B cell (primary cell): ENCODE measurements around the gene LAMA3. TPM values are rescaled to one million over a fixed set of nuclear protein-coding genes. Genes with fewer than 3 reads are reported as not detected.

Experiments used
- ATAC-seq: fragments of 200-7000 bp; cut with Tn5 transposase; one replicate; pipeline ENCODE4 v1.10.0; 2021; ENCODE audit warnings: low read depth, mild to moderate bottlenecking, moderate number of reproducible peaks, moderate library complexity
- CTCF ChIA-PET: fragments of 350-600 bp; sonication (Branson Sonifier 250); formaldehyde crosslinking; loops from one replicate; lab custom pipeline; 2021; ENCODE audit warnings: antibody characterized with exemption, inconsistent platforms; lab: Charles Lee
- POLR2A ChIA-PET: fragments of 350-600 bp; sonication (Branson Sonifier 250); formaldehyde crosslinking; loops from one replicate; lab custom pipeline; 2021; ENCODE audit warnings: antibody characterized with exemption; lab: Charles Lee
- DNase-seq: peaks from one replicate; pipeline ENCODE4 v3.0.0; 2013
- H2AFZ ChIP-seq: 2 replicates; pipeline ENCODE4 v1.6.1; 2012; ENCODE audit warnings: mild to moderate bottlenecking, low read depth, low read length; ENCODE audit not compliant: insufficient read depth, poor library complexity, severe bottlenecking
- H3K27ac ChIP-seq, 2 donors: 1 replicate in 1 of 2; 2 replicates in 1 of 2; pipeline ENCODE4 v1.5.1; 2012 to 2013; ENCODE audit warnings: low read length in 2 of 2, mild to moderate bottlenecking in 2 of 2, moderate library complexity in 1 of 2
- H3K27me3 ChIP-seq, 4 experiments: fragments of 200-600 bp in 1 of 4; sonication (generic) in 1 of 4; replicated peaks in 1 of 4; 1 replicate in 2 of 4; 2 replicates in 2 of 4; pipeline versions ENCODE4 v1.6.1 to v1.7.0; 2013 to 2016; ENCODE audit warnings: low read length in 3 of 4, mild to moderate bottlenecking in 2 of 4, mixed read lengths in 1 of 4, moderate library complexity in 1 of 4; ENCODE audit not compliant: insufficient read depth in 4 of 4, control insufficient read depth in 3 of 4; ENCODE audit errors: control extremely low read depth in 1 of 4
- H3K36me3 ChIP-seq, 2 experiments: replicated peaks in 1 of 2; 1 replicate in 1 of 2; 2 replicates in 1 of 2; pipeline versions ENCODE4 v1.6.1 to v1.7.1; 2013; ENCODE audit warnings: low read length in 1 of 2; ENCODE audit not compliant: insufficient read depth in 2 of 2, control insufficient read depth in 1 of 2; ENCODE audit errors: control extremely low read depth in 1 of 2, extremely low read depth in 1 of 2
- H3K4me1 ChIP-seq, 2 donors: fragments of 200-600 bp in 1 of 2; sonication (generic) in 1 of 2; 1 replicate in 1 of 2; 2 replicates in 1 of 2; pipeline versions ENCODE4 v1.5.1 to v1.6.1; 2013 to 2017; ENCODE audit warnings: low read length in 2 of 2; ENCODE audit not compliant: control insufficient read depth in 2 of 2, insufficient read depth in 2 of 2
- H3K4me2 ChIP-seq: replicated peaks from 2 replicates; pipeline ENCODE3; 2012; ENCODE audit warnings: mild to moderate bottlenecking, low read depth, low read length; ENCODE audit not compliant: poor library complexity, severe bottlenecking
- H3K4me3 ChIP-seq, 5 experiments: fragments of 200-600 bp in 1 of 5; sonication (generic) in 1 of 5; 1 replicate in 3 of 5; 2 replicates in 2 of 5; pipeline versions ENCODE4 v1.5.1 to v1.7.0; 2011 to 2016; ENCODE audit warnings: low read length in 4 of 5, mild to moderate bottlenecking in 4 of 5, low read depth in 2 of 5, control low read depth in 1 of 5, moderate library complexity in 1 of 5; ENCODE audit not compliant: insufficient read depth in 1 of 5; ENCODE audit errors: control extremely low read depth in 1 of 5, extremely low read depth in 1 of 5
- H3K79me2 ChIP-seq: fragments of 200-600 bp; sonication (generic); one replicate; pipeline ENCODE4 v1.6.0; 2016; ENCODE audit warnings: low read length; ENCODE audit not compliant: control insufficient read depth, insufficient read depth
- H3K9ac ChIP-seq: fragments of 200-600 bp; sonication (generic); 2 replicates; pipeline ENCODE4 v1.6.1; 2017; ENCODE audit warnings: mild to moderate bottlenecking, low read length, moderate library complexity
- H3K9me3 ChIP-seq, 3 donors: one replicate each; pipeline versions ENCODE4 v1.6.1 to v1.7.1; 2013; ENCODE audit warnings: low read length in 2 of 3; ENCODE audit not compliant: control insufficient read depth in 2 of 3, insufficient read depth in 1 of 3; ENCODE audit errors: control extremely low read depth in 1 of 3
- H4K20me1 ChIP-seq: 2 replicates; pipeline ENCODE4 v1.6.0; 2012; ENCODE audit warnings: mild to moderate bottlenecking, low read length; ENCODE audit not compliant: insufficient read depth, control insufficient read depth, poor library complexity, severe bottlenecking
- H3K27ac Mint-ChIP-seq: one replicate; pipeline ENCODE4 v1.8.0; 2021; ENCODE audit warnings: mixed read lengths
- H3K27me3 Mint-ChIP-seq: one replicate; pipeline ENCODE4 v1.8.0; 2021; ENCODE audit warnings: mixed read lengths
- H3K4me1 Mint-ChIP-seq: one replicate; pipeline ENCODE4 v1.8.0; 2021; ENCODE audit warnings: mixed read lengths
- H3K4me3 Mint-ChIP-seq: one replicate; pipeline ENCODE4 v1.8.0; 2021; ENCODE audit warnings: mixed read lengths
- H3K9me3 Mint-ChIP-seq: one replicate; pipeline ENCODE4 v1.8.0; 2022; ENCODE audit warnings: mixed read lengths; ENCODE audit not compliant: insufficient read depth
- EZH2 ChIP-seq: IDR thresholded peaks from 2 replicates; pipeline ENCODE4 v1.6.1; 2012; ENCODE audit warnings: borderline replicate concordance, low read depth, mild to moderate bottlenecking, moderate library complexity, low read length; ENCODE audit not compliant: insufficient read depth, poor library complexity, severe bottlenecking
- WGBS: methylation state at CpG from one replicate; pipeline ENCODE4 v1.1.5; 2013; ENCODE audit warnings: missing lambda C conversion rate; ENCODE audit not compliant: insufficient coverage; 5-methylcytosine and 5-hydroxymethylcytosine counted together
- intact Hi-C: fragments of 100-400 bp; cut with micrococcal nuclease; formaldehyde crosslinking; loops from one replicate; pipeline ENCODE4 v1.10.0; 2022
- polyA plus RNA-seq: library from polyadenylated mRNA; depleted of rRNA; stranded (reverse); fragments of >200 nt; gene quantifications from 2 replicates; pipeline ENCODE4 v1.2.3, GENCODE V29; 2012
- total RNA-seq, 2 donors: library from RNA; stranded (reverse); fragments of 120-200 nt in 1 of 2; gene quantifications; 1 replicate in 1 of 2; 2 replicates in 1 of 2; pipeline versions ENCODE4 v1.2.3 to v1.2.4, GENCODE V29; 2013 to 2022
- TF ChIP-seq, protein P1 (sequence below): fragments of 200-600 bp; IDR thresholded peaks from one replicate; pipeline ENCODE4 v1.8.0; 2022; ENCODE audit warnings: antibody characterized with exemption, mild to moderate bottlenecking

The LAMA3 gene
- total and polyA plus RNA-seq, 2 donors (not counting 1 experiment from before 2014, with no cell fraction given): 0.03 to 0.32 TPM

DNA sequence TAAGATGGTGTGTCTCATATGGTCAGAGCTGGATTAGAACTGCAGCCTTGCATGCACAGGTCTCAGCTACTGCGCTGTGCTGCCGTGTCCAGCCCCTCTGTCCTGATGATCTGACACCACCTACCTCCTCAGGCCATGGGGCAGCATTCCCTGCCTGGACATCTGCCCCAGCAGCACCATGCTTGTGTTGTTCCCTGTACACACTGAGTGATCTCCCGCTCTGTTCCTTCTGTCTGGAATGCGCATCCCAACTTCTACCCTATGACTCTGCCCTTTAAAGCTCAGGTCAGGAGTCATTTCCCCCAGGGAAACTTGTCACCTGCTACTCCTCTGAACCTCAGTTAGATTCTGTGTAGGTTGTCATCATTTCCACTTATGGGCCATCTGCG, 167.9 kb downstream of the LAMA3 start:
- ATAC-seq (no peak), DNase-seq (no peak)
- H3K79me2 ChIP-seq: no peaks in the 10 kb centered on the region
- POLR2A ChIA-PET: no interaction called here
- H3K4me3 ChIP-seq: no peak overlapping the region
- 100% methylated on average over 4 of the region's 5 CpGs for WGBS
- no peaks in the 10 kb centered on the region for H4K20me1 ChIP-seq
- no peak overlapping the region for H3K4me3 Mint-ChIP-seq
- no peak overlapping the region for H3K4me2 ChIP-seq
- no peak overlapping the region for H2AFZ ChIP-seq
- no peak overlapping the region for H3K9ac ChIP-seq
- intact Hi-C loops: no loop called here
- H3K9me3 Mint-ChIP-seq: no peaks in the 10 kb centered on the region
- no peaks in the 10 kb centered on the region for H3K9me3 ChIP-seq
- TF ChIP-seq, protein P1, sequence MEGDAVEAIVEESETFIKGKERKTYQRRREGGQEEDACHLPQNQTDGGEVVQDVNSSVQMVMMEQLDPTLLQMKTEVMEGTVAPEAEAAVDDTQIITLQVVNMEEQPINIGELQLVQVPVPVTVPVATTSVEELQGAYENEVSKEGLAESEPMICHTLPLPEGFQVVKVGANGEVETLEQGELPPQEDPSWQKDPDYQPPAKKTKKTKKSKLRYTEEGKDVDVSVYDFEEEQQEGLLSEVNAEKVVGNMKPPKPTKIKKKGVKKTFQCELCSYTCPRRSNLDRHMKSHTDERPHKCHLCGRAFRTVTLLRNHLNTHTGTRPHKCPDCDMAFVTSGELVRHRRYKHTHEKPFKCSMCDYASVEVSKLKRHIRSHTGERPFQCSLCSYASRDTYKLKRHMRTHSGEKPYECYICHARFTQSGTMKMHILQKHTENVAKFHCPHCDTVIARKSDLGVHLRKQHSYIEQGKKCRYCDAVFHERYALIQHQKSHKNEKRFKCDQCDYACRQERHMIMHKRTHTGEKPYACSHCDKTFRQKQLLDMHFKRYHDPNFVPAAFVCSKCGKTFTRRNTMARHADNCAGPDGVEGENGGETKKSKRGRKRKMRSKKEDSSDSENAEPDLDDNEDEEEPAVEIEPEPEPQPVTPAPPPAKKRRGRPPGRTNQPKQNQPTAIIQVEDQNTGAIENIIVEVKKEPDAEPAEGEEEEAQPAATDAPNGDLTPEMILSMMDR: no peak
- no peak for TF ChIP-seq EZH2
- no peaks in the 10 kb centered on the region for H3K27me3 Mint-ChIP-seq
- CTCF ChIA-PET: no interaction called here
- H3K36me3 ChIP-seq: no peaks in the 10 kb centered on the region
- peaks cover 43% of the 10 kb centered on the region for H3K4me1 Mint-ChIP-seq
- H3K27ac Mint-ChIP-seq: no peak overlapping the region
- peaks cover 26 to 29% of the 10 kb centered on the region in 2 donors for H3K4me1 ChIP-seq
- no peaks in the 10 kb centered on the region for H3K27me3 ChIP-seq
- H3K27ac ChIP-seq: no peak overlapping the region

DNA sequence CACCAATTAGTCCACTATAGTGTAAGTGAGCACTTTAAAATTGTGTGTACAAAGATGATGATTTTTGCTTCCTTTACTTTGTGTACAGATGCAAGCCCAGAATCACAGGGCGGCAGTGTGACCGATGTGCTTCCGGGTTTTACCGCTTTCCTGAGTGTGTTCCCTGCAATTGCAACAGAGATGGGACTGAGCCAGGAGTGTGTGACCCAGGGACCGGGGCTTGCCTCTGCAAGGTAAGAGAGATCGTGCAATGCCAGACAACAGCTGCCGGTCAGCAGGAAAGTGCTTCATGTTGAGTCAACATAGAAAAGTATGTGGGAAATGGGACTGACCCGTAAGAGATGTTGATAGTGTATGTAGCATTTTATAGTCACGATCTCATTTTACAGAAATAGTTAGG, 168.5 kb downstream of the LAMA3 start:
- 95% methylated on average over 8 of the region's 9 CpGs for WGBS
- intact Hi-C loops: no loop called here
- ATAC-seq (no peak), DNase-seq (no peak)
- Mint-ChIP-seq H3K9me3 (no peaks in the 10 kb centered on the region), H3K4me1 (peaks cover 43% of the 10 kb centered on the region), H3K27me3 (no peaks in the 10 kb centered on the region), H3K27ac (no peak overlapping the region), H3K4me3 (no peak overlapping the region)
- Histone ChIP-seq H3K9ac (no peak overlapping the region), H3K27me3 (no peaks in the 10 kb centered on the region), H3K36me3 (no peaks in the 10 kb centered on the region), H3K27ac (no peak overlapping the region), H2AFZ (no peak overlapping the region), H3K9me3 (peaks cover 0 to 3% (median 0%) of the 10 kb centered on the region in 3 donors), H3K79me2 (no peaks in the 10 kb centered on the region), H4K20me1 (no peaks in the 10 kb centered on the region), H3K4me2 (no peak overlapping the region), H3K4me3 (no peak overlapping the region), H3K4me1 (peaks cover 27 to 29% of the 10 kb centered on the region in 2 donors)
- TF ChIP-seq, protein P1: no peak
- TF ChIP-seq EZH2: no peak
- ChIA-PET POLR2A (no interaction called here), CTCF (no interaction called here)
